ENCODE results near the gene PDE6B. TPM values are rescaled to one million over a fixed set of nuclear protein-coding genes. Genes with fewer than 3 reads are reported as not detected.
A peak's percentile ranks its signal among the peaks of the same experiment; 100 is the strongest.

Gene PDE6B
- total and polyA plus RNA-seq, 2 of the 13 experiments (the other 11 are each of a cell fraction or from before 2014, with no cell fraction given): 0.38 to 0.40 TPM

- TF ChIP-seq PHF5A (CRISPR knock-in tag; IDR thresholded peaks at IDR 0.05; ENCODE audit: low read depth, unreplicated experiment) (no peak), ZNF547 (CRISPR knock-in tag; IDR thresholded peaks at IDR 0.05) (0 out of 2 replicates have a peak, but pooled peaks have one; percentile 30), ZNF329 (CRISPR knock-in tag; IDR thresholded peaks at IDR 0.05; ENCODE audit: low read depth) (no peak), DR1 (CRISPR knock-in tag; IDR thresholded peaks at IDR 0.05) (no peak), ARNT2 (CRISPR knock-in tag; IDR thresholded peaks at IDR 0.05; ENCODE audit: low read depth) (no peak), ZFP82 (CRISPR knock-in tag; IDR thresholded peaks at IDR 0.05; ENCODE audit: borderline replicate concordance) (no peak), GLI4 (CRISPR knock-in tag; IDR thresholded peaks at IDR 0.05; ENCODE audit: borderline replicate concordance) (no peak), RNF2 (conservative IDR thresholded peaks at IDR 0.05; ENCODE audit: low read depth) (peak; percentile 46; the same call in 1 of the 2 replicates), PRDM10 (CRISPR knock-in tag; IDR thresholded peaks at IDR 0.05; ENCODE audit: low read depth) (no peak), IKZF5 (CRISPR knock-in tag; IDR thresholded peaks at IDR 0.05) (no peak), PATZ1 (CRISPR knock-in tag; IDR thresholded peaks at IDR 0.05) (peak; percentile 41; the same call in 1 of the 2 replicates), ZNF772 (CRISPR knock-in tag; IDR thresholded peaks at IDR 0.05) (peak; percentile 31; the same call in 1 of the 2 replicates), MAZ (IDR thresholded peaks at IDR 0.05; ENCODE audit: borderline replicate concordance, low read depth, low read length) (no peak), MAZ (CRISPR knock-in tag; IDR thresholded peaks at IDR 0.05; ENCODE audit: low read depth) (0 out of 2 replicates have a peak, but pooled peaks have one; percentile 25), SMC3 (IDR thresholded peaks at IDR 0.05; ENCODE audit: low read length) (no peak), MTA1 (CRISPR knock-in tag; IDR thresholded peaks at IDR 0.05; ENCODE audit: borderline replicate concordance) (0 out of 2 replicates have a peak, but pooled peaks have one; percentile 39), MXI1 (IDR thresholded peaks at IDR 0.05; ENCODE audit: borderline replicate concordance, low read depth, low read length) (no peak), ZSCAN31 (CRISPR knock-in tag; IDR thresholded peaks at IDR 0.05; ENCODE audit: low read depth) (0 out of 2 replicates have a peak, but pooled peaks have one; percentile 35), REXO4 (CRISPR knock-in tag; IDR thresholded peaks at IDR 0.05; ENCODE audit: borderline replicate concordance) (no peak), KLF15 (CRISPR knock-in tag; IDR thresholded peaks at IDR 0.05; ENCODE audit: borderline replicate concordance) (no peak)
- TF ChIP-seq, protein P1, sequence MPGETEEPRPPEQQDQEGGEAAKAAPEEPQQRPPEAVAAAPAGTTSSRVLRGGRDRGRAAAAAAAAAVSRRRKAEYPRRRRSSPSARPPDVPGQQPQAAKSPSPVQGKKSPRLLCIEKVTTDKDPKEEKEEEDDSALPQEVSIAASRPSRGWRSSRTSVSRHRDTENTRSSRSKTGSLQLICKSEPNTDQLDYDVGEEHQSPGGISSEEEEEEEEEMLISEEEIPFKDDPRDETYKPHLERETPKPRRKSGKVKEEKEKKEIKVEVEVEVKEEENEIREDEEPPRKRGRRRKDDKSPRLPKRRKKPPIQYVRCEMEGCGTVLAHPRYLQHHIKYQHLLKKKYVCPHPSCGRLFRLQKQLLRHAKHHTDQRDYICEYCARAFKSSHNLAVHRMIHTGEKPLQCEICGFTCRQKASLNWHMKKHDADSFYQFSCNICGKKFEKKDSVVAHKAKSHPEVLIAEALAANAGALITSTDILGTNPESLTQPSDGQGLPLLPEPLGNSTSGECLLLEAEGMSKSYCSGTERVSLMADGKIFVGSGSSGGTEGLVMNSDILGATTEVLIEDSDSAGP (CRISPR knock-in tag; IDR thresholded peaks at IDR 0.05; ENCODE audit: borderline replicate concordance): peak; percentile 30; the same call in 1 of the 2 replicates
These were observed 30.2 kb downstream of the PDE6B start (continued) for GRCh38 chr4:655464-656151.
